HepG2 (cell line): ENCODE measurements around the gene SLC12A3. TPM values are rescaled to one million over a fixed set of nuclear protein-coding genes. Genes with fewer than 3 reads are reported as not detected.
A peak's percentile ranks its signal among the peaks of the same experiment; 100 is the strongest.

Experiments used
- ATAC-seq: fragments of 200-7000 bp; cut with Tn5 transposase; 3 replicates; pipeline ENCODE4 v1.9.1; 2020; ENCODE audit warnings: mild to moderate bottlenecking, moderate library complexity
- BruUV-seq: library from RNA; stranded (reverse); fragments of 400-500 nt; replicated peaks from 2 replicates; lab custom pipeline; 2021; lab: Mats Ljungman, UMichigan
- CTCF ChIA-PET: fragments of 300-600 bp; formaldehyde crosslinking; extraction: SDS; loops from one replicate; lab custom pipeline; 2021; ENCODE audit warnings: low total read pairs, inconsistent platforms, low intra/inter-chr PET ratio; lab: Yijun Ruan, JAX
- POLR2A ChIA-PET: fragments of 350-600 bp; sonication (Branson Sonifier 250); formaldehyde crosslinking; loops from one replicate; lab custom pipeline; 2020; ENCODE audit warnings: antibody characterized with exemption, inconsistent platforms; lab: Yijun Ruan, JAX
- DNase-seq: peaks from one replicate; pipeline ENCODE4 v3.0.0-alpha.2; 2015; ENCODE audit warnings: low spot score
- FAIRE-seq: peaks from 3 replicates; lab custom pipeline; 2011; peaks lifted over from hg19 to GRCh38; lab: Jason Lieb, UNC
- H2AFZ ChIP-seq: one replicate; pipeline ENCODE4 v1.6.1; 2011; ENCODE audit warnings: low read length, inconsistent platforms
- H3K27ac ChIP-seq: fragments of 300-600 bp; 3 replicates; pipeline ENCODE4 v1.8.0; 2011; ENCODE audit warnings: mixed run types, mild to moderate bottlenecking, mixed read lengths, low read length, inconsistent platforms; ENCODE audit not compliant: insufficient read depth; ENCODE audit errors: extremely low read length
- H3K27me3 ChIP-seq, 2 experiments: fragments of 200-600 bp in 1 of 2; 2 replicates in 1 of 2; 3 replicates in 1 of 2; pipeline versions ENCODE4 v1.6.0 to v1.8.0; 2011; ENCODE audit warnings: low read length in 2 of 2, mild to moderate bottlenecking in 2 of 2, moderate library complexity in 2 of 2, inconsistent platforms in 1 of 2; ENCODE audit not compliant: insufficient read depth in 2 of 2, control insufficient read depth in 1 of 2
- H3K36me3 ChIP-seq, 2 experiments: fragments of 200-600 bp in 1 of 2; replicated peaks in 1 of 2; 2 replicates in 1 of 2; 3 replicates in 1 of 2; pipeline versions ENCODE4 v1.5.1 to v1.8.0; 2011; ENCODE audit warnings: low read length in 2 of 2, inconsistent platforms in 1 of 2; ENCODE audit not compliant: insufficient read depth in 2 of 2, control insufficient read depth in 1 of 2
- H3K4me1 ChIP-seq: 2 replicates; pipeline ENCODE4 v1.5.1; 2012; ENCODE audit warnings: low read length, inconsistent platforms; ENCODE audit not compliant: insufficient read depth
- H3K4me2 ChIP-seq: 2 replicates; pipeline ENCODE4 v1.6.0; 2011; ENCODE audit warnings: low read depth, low read length, inconsistent platforms
- H3K4me3 ChIP-seq, 3 experiments: fragments of 200-600 bp in 1 of 3; sonication (generic), shearing (Covaris generic) in 1 of 3; replicated peaks in 1 of 3; 2 replicates each; pipeline ENCODE4 v1.5.1; 2011 to 2016; ENCODE audit warnings: low read length in 3 of 3, inconsistent platforms in 2 of 3, low read depth in 2 of 3, mild to moderate bottlenecking in 2 of 3, control low read depth in 1 of 3, mixed read lengths in 1 of 3; ENCODE audit not compliant: insufficient read depth in 1 of 3
- H3K79me2 ChIP-seq: one replicate; pipeline ENCODE4 v1.6.1; 2011; ENCODE audit warnings: low read length, inconsistent platforms; ENCODE audit not compliant: insufficient read depth
- H3K9ac ChIP-seq: 2 replicates; pipeline ENCODE4 v1.6.0; 2011; ENCODE audit warnings: mild to moderate bottlenecking, low read depth, low read length, inconsistent platforms; ENCODE audit not compliant: insufficient read depth
- H3K9me3 ChIP-seq: 2 replicates; pipeline ENCODE4 v1.5.1; 2012; ENCODE audit warnings: mild to moderate bottlenecking, low read length
- H4K20me1 ChIP-seq: 2 replicates; pipeline ENCODE4 v1.6.0; 2011; ENCODE audit warnings: inconsistent platforms, mild to moderate bottlenecking, low read length, moderate library complexity; ENCODE audit not compliant: insufficient read depth
- BCLAF1 ChIP-seq: fragments of 450-650 bp; IDR thresholded peaks from 2 replicates; pipeline ENCODE4 v1.6.1; 2017; ENCODE audit warnings: mild to moderate bottlenecking
- EHMT2 ChIP-seq: fragments of 200-600 bp; sonication (generic); IDR thresholded peaks from 2 replicates; pipeline ENCODE4 v1.7.0; 2017; ENCODE audit warnings: antibody characterized with exemption, low read depth, low read length, borderline replicate concordance
- FOXO4 ChIP-seq: sonication (generic); formaldehyde crosslinking; conservative IDR thresholded peaks from 2 replicates; pipeline ENCODE4 v1.8.1; 2023; ENCODE audit warnings: missing genetic modification reagents
- KDM3A ChIP-seq: IDR thresholded peaks from 2 replicates; pipeline ENCODE4 v1.6.1; 2018; ENCODE audit warnings: low read depth, missing compliant biosample characterization
- POLR2G ChIP-seq: fragments of 200-400 bp; formaldehyde crosslinking; IDR thresholded peaks from 2 replicates; pipeline ENCODE4 v1.6.1; 2018; ENCODE audit warnings: mild to moderate bottlenecking, low read depth, low read length, moderate library complexity
- ZC3H13 ChIP-seq: sonication (generic); formaldehyde crosslinking; IDR thresholded peaks from 2 replicates; pipeline ENCODE4 v1.8.1; 2023; ENCODE audit warnings: mild to moderate bottlenecking, missing genetic modification reagents, moderate library complexity
- ZNF609 ChIP-seq: sonication (generic); formaldehyde crosslinking; IDR thresholded peaks from 2 replicates; pipeline ENCODE4 v1.4.0; 2020; ENCODE audit warnings: mild to moderate bottlenecking, missing genetic modification reagents, borderline replicate concordance
- ZNF672 ChIP-seq: sonication (generic); formaldehyde crosslinking; IDR thresholded peaks from 2 replicates; pipeline ENCODE4 v1.8.1; 2022; ENCODE audit warnings: missing genetic modification reagents
- WGBS: methylation state at CpG from one replicate; pipeline ENCODE4 v1.1.6; 2017; ENCODE audit warnings: low lambda C conversion rate; 5-methylcytosine and 5-hydroxymethylcytosine counted together
- in situ Hi-C: cut with HindIII; loops from 2 replicates; pipeline ENCODE4 v1.10.0; 2017; ENCODE audit warnings: low pct_unique_long_range_greater_than_20kb; ENCODE audit not compliant: extremely low pct_ligation_motif_present
- intact Hi-C: fragments of 100-400 bp; cut with micrococcal nuclease; formaldehyde crosslinking; loops from one replicate; pipeline ENCODE4 v1.10.0; 2022; ENCODE audit not compliant: unreplicated experiment
- polyA plus RNA-seq, 8 experiments: library from polyadenylated mRNA; depleted of rRNA in 3 of 8; stranded (reverse) in 7 of 8; unstranded in 1 of 8; fragments of >200 nt; fragmentation: Illumina TruSeq in 4 of 8; extraction: Trizol in 4 of 8; gene quantifications; 2 replicates each; pipeline versions ENCODE4 v1.2.1 to v1.2.3, GENCODE V29; 2011 to 2016; ENCODE audit warnings: low read depth in 4 of 8, missing spikeins in 1 of 8, mixed read lengths in 1 of 8; ENCODE audit not compliant: insufficient read depth in 1 of 8
- total RNA-seq, 5 experiments: library from RNA; depleted of rRNA; stranded (reverse); fragments of >200 nt; fragmentation: Illumina TruSeq; extraction: Trizol; gene quantifications; 2 replicates each; pipeline ENCODE4 v1.2.3, GENCODE V29; 2016; ENCODE audit warnings: low read depth in 1 of 5

Gene SLC12A3
- total and polyA plus RNA-seq, 2 of the 13 experiments (the other 11 are each of a cell fraction or from before 2014, with no cell fraction given), result 6.2 TPM; not detected in 1

- H3K36me3 ChIP-seq, result peaks cover 49 to 88% of the 10 kb centered on the region in 2 experiments
- FAIRE-seq, result no peak
- 0 out of 2 replicates have a peak, but pooled peaks have one; percentile 38 for TF ChIP-seq ZC3H13
- TF ChIP-seq POLR2G, result peak; percentile 36; the same call in 1 of the 2 replicates
- no peak for TF ChIP-seq ZNF672 (CRISPR knock-in tag)
- no peak for TF ChIP-seq EHMT2
- TF ChIP-seq FOXO4 (CRISPR knock-in tag), result 0 out of 2 replicates have a peak, but pooled peaks have one; percentile 9
- no peak for TF ChIP-seq BCLAF1
- TF ChIP-seq ZNF609 (CRISPR knock-in tag), result no peak
- TF ChIP-seq KDM3A (CRISPR knock-in tag), result no peak
Observed at GRCh38 chr16:56941092-56941491, 76.1 kb downstream of the SLC12A3 start.

More at GRCh38 chr16:56941092-56941491, 76.1 kb downstream of the SLC12A3 start:
- Histone ChIP-seq H2AFZ (no peak overlapping the region), H3K9ac (no peak overlapping the region), H3K4me1 (peaks cover 52% of the 10 kb centered on the region), H3K4me2 (no peak overlapping the region), H3K27ac (no peak overlapping the region), H3K79me2 (peaks cover 26% of the 10 kb centered on the region), H4K20me1 (peaks cover 74% of the 10 kb centered on the region), H3K27me3 (no peaks in the 10 kb centered on the region), H3K9me3 (no peaks in the 10 kb centered on the region), H3K4me3 (no peak overlapping the region)
- CTCF ChIA-PET, result no interaction called here
- POLR2A ChIA-PET, result interaction anchor here (1.0 to 3.1 kb wide), 3 partner anchors 9 to 21 kb away, joined by 3 to 24 read pairs (median 6); partner anchors contain the start of gene HERPUD1
- no peak for DNase-seq
- WGBS, result 96% methylated on average over 2 of the region's 2 CpGs
- ATAC-seq, result no peak
- in situ Hi-C loops, result no loop called here
- no TSS peak for BruUV-seq
- intact Hi-C loops, result no loop called here
